Suppressor macrophage treated with lipopolysaccharide for 4 hours (primary cell): ENCODE results near the gene TBP.
"Not testable (repeated sequence)": the region's sequence is repeated elsewhere in the genome, so short reads cannot be mapped to it uniquely, and the experiment has no call there.

Source experiments
- DNase-seq: peaks from one replicate; pipeline ENCODE4 v3.0.0-alpha.2; 2020

The TBP gene

DNA sequence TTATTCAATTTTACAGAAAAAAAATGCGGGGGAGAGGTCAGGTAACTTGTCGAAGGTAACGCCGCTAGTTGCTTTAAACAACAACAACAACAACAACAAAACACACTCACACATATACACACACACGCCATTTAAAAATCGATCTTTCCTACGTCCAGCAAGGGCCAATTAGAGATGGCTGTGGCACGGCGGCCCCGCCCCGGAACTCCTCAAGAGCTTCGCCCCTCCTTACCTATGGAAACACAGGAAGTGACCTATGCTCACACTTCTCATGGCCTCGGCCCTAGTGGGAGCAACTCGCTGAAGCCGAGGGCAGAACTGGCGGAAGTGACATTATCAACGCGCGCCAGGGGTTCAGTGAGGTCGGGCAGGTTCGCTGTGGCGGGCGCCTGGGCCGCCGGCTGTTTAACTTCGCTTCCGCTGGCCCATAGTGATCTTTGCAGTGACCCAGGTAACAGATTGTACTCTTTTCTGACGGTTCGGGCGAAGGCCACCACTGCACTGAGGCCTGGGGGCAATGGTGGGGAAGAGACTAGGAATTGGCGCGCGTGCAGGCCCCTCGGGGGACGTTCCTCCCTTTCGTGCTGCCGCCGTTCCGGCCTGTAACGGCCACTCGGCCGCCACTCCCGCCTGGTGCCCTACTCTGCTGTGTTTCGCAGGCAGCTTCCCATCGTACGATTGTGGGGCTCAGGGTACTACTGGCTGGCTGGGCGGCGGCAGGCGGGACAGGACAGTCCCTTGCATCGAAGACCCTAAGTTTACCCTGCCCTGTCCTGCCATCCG is at the start of gene TBP:
TSS of gene TBP (plus strand) at position 357 of the 783 bp plus-strand sequence. CDS start 2,661 bp downstream, outside the sequence.
- DNase-seq, result peak; percentile 99

DNA sequence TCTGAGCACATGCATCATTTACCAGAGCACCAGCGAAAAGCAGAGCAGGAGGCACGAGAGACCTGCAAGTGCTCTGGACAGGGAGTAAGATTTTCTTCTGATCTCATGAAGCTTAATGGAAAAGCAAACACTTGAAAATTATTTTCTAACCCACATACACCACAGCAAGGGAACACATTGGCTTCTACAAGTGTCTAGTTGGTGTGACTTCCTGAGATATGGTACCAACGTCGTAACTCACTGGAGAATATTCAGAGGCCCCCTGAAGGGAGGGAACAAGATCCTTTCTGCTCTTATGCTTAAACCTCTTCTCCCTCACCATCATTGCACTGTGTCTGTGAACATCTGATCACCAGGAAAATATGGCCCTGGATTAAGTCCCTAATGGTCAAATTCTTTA is 49.7 kb upstream of the TBP start:
- no peak for DNase-seq

DNA sequence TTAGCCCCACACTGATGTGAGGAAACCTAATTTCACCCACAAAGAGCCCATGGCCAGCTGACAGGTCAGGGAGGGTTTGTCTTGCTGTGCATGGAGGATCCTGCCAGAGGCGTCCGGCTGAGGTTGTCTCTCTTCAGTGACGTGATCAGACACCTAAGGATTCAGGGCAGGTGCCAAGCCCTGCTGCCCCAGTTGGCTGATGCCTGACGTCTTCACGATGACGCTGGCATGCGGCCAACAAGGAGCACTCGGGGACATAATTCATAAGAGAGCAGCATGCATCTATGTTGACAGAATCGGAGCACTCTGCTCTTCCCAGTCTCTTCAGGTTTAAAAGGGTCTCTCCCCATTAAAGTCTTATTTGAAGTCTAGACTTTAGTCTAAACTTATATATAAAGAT is 48.9 kb upstream of the TBP start:
- DNase-seq, result no peak

DNA sequence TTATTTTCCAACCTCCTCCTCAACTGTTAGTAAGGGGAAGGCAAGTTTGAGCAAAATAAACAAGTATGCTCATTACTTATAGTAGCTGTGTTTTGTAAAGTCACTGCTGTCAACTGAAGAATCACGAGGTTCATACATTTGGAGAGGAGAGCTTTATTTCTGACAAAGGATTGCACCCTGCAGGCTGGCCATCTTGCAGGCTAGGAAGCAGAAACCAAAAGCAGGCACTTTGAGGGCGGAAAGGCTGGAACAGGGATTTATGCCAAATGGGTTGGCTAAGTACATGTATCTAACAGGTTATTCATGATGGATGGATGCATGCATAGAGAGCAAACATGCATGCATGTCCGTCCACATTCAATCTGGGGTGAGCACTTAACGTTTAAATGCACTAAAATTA is 47.7 kb upstream of the TBP start:
- DNase-seq, result no peak

DNA sequence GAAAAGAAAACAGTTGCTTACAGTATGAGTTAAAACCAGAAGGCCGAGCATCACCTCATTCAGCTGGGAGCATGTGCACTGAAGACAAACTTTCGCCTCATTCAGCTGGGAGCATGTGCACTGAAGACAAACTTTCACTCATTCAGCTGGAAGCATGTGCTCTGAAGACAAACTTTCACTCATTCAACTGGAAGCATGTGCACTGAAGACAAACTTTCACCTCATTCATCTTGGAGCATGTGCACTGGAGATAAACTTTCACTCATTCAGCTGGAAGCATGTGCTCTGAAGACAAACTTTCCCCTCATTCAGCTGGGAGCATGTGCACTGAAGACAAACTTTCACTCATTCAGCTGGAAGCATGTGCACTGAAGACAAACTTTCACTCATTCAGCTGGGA is 46.4 kb upstream of the TBP start:
- not testable (repeated sequence) for DNase-seq

DNA sequence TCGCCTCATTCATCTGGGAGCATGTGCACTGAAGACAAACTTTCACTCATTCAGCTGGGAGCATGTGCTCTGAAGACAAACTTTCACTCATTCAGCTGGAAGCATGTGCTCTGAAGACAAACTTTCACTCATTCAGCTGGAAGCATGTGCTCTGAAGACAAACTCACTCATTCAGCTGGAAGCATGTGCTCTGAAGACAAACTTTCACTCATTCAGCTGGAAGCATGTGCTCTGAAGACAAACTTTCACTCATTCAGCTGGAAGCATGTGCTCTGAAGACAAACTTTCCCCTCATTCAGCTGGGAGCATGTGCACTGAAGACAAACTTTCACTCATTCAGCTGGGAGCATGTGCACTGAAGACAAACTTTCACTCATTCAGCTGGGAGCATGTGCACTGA is 45.9 kb upstream of the TBP start:
- not testable (repeated sequence) for DNase-seq

DNA sequence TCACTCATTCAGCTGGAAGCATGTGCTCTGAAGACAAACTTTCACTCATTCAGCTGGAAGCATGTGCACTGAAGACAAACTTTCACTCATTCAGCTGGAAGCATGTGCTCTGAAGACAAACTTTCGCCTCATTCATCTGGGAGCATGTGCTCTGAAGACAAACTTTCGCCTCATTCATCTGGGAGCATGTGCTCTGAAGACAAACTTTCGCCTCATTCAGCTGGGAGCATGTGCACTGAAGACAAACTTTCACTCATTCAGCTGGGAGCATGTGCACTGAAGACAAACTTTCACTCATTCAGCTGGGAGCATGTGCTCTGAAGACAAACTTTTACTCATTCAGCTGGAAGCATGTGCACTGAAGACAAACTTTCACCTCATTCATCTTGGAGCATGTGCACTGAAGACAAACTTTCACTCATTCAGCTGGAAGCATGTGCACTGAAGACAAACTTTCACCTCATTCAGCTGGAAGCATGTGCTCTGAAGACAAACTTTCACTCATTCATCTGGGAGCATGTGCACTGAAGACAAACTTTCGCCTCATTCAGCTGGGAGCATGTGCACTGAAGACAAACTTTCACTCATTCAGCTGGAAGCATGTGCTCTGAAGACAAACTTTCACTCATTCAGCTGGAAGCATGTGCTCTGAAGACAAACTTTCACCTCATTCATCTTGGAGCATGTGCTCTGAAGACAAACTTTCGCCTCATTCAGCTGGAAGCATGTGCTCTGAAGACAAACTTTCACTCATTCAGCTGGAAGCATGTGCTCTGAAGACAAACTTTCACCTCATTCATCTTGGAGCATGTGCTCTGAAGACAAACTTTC is 45.1 kb upstream of the TBP start:
- not testable (repeated sequence) for DNase-seq

DNA sequence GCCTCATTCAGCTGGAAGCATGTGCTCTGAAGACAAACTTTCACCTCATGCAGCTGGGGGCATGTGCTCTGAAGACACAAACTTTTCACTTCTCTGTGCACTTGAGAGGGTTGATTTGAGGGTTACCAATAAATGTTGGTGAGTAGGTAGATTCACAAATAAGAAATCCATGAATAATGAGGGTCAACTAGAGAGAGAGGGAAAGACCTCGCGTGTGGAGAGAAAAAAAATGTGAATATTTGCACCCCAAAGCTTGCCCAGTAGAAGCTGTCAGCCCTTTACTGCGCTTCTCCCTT is 44.5 kb upstream of the TBP start:
- no peak for DNase-seq

DNA sequence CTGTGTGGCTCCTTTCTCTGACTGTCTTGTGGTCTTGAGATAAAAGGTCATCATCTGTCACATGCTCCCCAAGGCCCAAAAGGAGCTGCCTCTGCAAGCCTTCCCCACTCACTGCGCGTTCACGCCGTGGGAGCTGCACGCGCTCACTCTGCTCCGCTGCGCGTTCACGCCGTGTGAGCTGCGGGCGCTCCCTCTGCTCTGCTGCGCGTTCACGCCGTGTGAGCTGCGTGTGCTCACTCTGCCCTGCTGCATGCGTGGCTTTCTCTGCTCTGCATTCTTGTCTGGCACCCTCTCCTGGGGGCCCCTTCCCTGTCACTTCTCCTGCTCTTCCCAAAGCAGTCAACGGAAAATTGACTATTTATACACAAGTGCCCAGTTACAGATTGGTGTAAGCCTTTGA is 43.5 kb upstream of the TBP start:
- DNase-seq, result no peak

DNA sequence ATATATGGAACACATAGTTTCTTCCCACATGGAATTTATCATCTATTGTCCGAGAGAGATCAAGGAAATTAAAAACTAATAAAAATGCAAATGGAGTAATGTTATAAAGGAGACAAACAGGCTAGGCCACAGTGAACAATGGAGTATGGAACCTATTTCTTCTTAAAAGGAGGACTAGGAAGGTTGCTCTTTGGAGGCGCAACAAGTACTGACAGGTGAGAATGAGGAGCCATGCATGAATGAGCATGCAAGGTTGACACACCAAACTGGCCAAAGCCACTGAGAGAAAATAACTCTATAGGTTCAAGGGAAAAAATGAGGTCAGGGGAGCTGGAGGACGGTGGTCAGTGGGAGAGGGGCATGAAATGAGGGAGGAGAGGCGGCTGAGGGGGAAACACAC is 41.9 kb upstream of the TBP start:
- no peak for DNase-seq

DNA sequence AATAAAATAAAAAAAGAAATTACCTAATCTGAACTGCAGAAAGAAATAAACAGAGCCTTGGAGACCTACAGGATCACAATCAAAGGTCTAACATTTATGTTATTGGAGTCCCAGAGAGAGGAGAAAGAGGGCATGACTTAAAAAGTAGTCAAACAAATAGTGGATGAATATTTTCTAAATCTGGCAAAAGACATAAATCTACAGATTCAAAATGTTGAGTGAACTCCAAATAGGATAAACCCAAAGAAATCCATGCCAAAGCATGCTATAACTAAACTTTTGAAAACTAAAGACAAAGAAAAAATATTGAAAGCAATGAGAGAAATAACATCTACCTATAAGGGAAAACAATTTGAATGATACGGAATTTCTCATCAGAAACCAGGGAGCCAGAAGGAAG is 39.3 kb upstream of the TBP start:
- no peak for DNase-seq

DNA sequence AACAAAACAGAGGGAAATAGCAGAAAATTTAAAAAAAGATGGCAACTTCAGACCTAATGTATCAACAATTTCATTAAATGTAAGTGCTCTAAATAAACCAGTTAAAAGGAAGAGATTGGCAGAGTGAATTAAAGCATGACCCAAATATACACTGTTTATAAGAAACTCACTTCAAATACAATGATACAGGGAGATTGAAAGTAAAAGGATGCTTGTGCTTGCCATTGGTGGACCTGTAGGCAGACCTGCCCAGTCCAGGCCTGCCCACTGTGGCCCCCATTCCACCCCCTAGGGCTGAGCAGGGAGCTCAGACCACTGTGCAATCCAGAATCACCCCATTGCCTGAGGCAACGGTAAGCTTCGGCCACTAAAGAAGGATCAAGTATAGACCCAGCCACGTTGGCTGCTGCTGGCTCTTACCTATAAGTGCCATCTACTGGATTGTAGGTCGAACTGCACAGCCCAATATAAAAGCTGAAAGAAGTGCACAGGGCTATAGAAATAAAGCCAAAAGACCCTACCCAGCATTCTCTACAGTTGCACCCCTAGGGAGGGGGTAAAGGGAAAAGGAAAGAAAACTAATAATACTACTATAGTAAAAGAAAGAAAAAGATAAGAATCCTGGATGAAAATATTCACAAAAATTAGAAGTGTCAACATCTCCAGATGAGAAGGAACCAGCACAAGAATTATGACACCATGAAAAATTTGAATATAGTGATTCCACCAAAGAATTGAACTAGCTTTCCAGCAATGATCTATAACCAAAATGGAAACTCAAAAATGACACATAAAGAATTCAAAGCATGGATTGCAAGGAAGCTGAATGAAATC is 37.2 kb upstream of the TBP start:
- DNase-seq, result peak; percentile 59

DNA sequence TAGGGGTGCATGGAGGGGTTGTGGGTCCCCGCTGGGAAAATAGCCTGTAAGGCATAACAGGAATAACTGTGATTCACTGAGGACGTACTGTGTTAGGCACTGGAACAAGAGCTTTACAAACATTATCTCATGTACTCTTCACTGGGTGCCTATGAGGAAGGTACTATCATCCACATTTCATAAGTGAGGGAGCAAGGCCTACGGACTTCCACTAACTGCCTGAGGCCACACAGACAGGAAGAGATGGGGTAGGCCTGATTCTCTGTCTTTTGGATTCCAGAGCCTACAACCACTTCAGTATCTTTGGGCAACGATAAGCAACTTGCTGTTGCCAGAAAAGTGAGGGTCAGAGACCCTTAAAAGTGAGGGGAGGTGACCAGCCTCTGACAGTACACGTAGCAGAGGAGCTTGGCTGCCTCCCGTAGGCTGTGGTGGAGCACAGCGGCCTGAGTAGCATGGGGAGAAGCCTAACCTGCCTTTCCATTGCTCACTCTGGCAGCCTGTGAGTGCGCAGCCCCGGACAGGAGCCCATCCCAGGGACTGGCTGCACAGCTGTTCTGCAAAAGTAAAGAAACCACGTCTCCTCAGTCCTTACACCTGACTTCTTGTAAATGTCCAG is 31.5 kb upstream of the TBP start:
- no peak for DNase-seq

DNA sequence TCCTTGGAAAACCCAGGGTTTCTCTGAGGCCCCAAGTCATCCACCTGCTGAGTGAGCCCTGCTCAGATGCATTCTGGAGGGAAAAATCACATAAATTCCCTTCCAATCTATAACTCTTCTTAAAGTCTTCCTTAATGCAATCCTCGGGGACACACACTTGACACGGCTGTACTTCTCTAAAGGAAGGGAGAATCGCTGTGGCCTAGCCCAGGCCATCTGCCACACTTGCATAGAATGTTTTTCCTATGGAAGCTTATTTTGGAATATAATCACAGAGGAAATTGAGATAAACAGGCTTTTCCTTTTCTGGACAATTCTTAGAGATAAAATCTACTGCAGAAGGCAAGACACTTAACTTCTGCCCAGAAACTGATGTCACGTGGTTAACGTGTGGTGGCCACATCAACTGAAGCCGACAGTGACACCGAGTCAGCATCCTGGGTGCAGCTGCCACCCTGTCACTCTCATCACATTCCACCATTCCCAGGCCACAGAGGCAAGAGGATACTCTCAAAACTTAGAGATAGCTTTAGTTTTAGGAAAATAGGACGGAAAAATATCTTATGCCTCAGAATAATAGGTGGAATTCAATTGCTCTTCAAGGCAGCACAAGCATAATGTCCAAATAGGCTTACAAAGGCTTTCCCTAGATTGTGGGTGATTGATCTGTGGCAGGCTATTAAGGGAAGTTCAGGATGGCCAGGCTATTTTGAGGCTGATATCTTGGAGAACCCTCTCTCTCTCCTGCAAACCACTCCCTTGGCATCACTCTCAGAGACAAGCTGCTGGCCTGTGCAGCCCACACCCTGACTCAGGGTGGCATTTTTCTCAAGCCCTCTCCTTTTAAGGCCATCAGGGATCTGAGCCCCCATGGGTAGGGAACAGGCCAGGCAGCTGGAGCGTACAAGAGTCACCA is 30.7 kb upstream of the TBP start:
- no peak for DNase-seq

DNA sequence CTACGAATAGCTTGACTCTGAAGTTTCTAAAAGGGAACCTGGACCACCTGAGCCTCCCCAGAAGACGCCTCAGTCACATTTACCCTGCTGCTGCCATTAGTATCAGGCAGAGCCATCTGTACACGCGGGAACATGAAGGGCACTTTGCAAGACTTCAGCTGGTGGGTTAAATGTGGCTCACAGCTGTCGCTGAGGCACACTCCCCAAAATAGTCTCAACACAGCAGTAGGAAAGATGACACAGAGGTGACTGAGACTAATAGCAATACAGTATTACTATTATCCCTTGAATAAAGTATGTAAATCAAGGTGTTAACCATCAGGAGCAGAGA is 30.0 kb upstream of the TBP start:
- no peak for DNase-seq

DNA sequence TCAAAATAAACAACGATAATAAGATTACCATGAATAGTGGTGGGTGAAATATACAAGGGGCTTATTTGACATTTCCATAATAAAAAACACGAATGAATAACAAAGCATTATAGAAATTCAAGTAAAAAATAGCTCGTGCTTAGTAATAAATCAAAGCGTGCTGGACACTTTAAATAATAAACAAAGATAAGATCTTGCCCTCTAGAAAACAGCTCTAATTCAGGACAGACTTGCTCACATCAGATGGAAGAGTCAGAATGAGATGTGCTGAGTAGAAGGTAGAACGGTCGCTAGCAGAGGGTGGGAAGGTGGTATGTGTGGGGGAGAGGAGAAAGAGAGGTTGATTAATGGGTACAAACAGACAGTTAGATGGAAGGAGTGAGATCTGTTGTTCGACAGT is 28.4 kb upstream of the TBP start:
- no peak for DNase-seq

DNA sequence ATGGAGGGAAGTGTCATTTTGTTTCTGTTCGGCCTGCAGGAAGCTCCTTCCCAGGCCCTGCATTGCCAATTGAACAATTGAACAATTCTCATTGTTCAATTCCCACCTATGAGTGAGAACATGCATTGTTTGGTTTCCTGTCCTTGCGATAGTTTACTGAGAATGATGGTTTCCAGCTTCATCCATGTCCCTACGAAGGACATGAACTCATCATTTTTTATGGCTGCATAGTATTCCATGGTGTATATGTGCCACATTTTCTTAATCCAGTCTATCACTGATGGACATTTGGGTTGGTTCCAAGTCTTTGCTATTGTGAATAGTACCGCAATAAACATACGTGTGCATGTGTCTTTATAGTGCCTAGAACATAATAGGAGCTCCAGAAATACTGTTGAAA is 26.2 kb upstream of the TBP start:
- DNase-seq, result not testable (repeated sequence)

DNA sequence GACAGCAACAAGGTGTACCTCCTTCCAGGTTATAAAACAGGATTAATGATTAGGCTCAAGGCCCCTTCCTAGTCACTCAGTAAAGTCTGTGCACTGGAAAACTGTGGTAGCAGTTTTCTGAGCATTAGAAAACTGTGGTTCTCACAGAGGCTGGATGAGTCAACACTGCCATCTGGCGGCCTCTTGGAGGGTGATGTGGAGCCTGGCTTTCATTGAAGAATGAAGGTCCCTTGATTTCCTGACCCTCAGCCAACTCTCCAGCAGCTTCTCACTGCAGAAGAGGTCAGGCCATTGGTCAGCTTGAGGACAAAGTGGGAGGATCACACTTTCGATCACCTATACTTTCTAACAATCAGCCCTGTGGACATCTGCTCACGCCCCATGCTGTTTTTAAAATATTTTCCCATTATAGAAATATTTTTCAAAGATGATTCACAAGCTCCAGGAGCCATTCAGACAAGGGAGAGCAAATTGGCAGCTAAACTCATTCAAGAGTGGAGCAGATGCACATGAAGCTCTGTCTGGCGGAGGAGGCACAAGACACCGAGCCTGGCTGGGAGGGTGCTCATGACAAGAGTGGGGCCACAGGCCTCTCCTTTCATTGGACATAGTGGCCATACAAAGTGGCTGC is 24.2 kb upstream of the TBP start:
- peak; percentile 69 for DNase-seq

DNA sequence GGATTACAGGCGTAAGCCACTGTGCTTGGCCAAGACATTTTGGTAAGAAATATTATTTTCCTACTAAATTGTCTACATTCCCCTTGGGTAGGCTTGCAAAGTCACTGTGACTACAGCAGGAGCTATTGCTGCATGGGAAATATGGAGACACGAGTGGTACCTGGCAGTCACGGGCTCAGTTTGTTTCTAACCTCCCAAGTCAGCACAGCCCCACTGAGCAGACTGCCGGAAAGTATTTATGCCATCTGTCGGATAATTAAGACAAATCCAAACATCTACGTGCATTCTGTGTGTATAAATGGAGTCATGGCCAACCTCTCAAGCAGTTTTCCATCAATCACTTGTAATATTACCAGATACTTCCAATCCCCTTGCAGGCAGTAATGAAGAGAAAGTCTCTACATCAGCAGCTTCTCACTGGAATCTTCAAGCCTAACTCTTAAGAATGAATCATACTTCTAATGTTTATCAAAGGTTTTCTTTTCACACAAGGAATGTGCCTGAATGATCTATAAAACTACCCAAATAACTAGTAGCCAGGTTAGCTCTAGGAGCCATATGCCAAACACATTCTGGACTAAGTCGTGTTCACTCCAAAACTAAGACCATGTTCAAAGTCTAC is 21.2 kb upstream of the TBP start:
- DNase-seq, result no peak

DNA sequence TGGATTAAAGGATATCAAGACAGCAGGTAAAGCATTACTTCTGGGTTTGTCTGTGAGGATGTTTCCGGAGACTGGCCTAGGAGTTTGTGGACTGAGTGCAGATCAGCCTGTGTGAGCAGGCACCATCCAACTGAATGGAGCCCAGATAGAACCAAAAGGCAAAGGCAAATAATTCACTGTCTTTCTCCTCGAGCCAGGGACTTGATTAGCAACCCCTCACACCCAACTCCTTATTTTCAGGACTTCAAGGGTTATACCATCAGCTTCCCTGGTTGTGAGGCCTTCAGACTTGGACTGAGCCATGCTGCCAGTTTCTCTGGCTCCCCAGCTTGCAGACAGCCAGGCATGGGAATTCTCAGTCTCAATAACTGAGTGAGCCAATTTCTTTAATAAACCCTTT is 20.4 kb upstream of the TBP start:
- DNase-seq, result no peak

DNA sequence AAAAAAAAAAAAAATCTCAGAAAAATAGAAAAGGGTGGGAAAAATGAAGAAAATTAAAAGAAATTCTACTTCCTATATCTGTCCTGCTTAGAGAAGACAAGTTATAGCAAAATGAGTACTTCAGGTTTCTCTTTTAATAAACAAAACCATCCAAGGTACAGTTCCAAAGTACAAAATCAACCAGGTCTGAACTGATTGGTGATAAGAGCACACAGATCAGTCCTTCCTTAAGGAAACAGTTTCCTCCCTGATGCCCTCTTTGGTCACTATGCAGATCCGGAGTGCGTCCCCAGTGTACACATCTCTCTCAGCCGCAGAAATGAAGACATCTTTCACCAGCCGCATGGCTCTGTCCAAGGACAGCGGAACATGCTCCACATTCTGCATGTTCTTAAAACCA is 19.2 kb upstream of the TBP start:
- DNase-seq, result no peak
